ENCODE data around the gene DDX11.
"Not testable (repeated sequence)": the region's sequence is repeated elsewhere in the genome, so short reads cannot be mapped to it uniquely, and the experiment has no call there.

The DDX11 gene

GRCh38 chr12:31092718-31093117 is 19.1 kb downstream of the DDX11 start:
- not testable (repeated sequence) for H3K4me1 Mint-ChIP-seq; DNase-seq (ENCODE audit: low spot score in 2 of 2); H3K9me3 Mint-ChIP-seq; H3K4me3 Mint-ChIP-seq; H3K27ac Mint-ChIP-seq (ENCODE audit: low read depth); H3K36me3 Mint-ChIP-seq (ENCODE audit: insufficient read depth); ATAC-seq (replicated peaks; ENCODE audit: extremely low read depth, poor library complexity, severe bottlenecking); H3K27me3 Mint-ChIP-seq

- not testable (repeated sequence) for H3K4me3 Mint-ChIP-seq; DNase-seq (ENCODE audit: low spot score in 2 of 2); H3K27me3 Mint-ChIP-seq; H3K36me3 Mint-ChIP-seq (ENCODE audit: insufficient read depth); ATAC-seq (replicated peaks; ENCODE audit: extremely low read depth, poor library complexity, severe bottlenecking); H3K9me3 Mint-ChIP-seq; H3K4me1 Mint-ChIP-seq
- H3K27ac Mint-ChIP-seq (ENCODE audit: low read depth), result peak overlapping the region; percentile 33
These were observed 21.6 kb downstream of the DDX11 start for GRCh38 chr12:31095080-31095860.

GRCh38 chr12:31096251-31097065 is 22.8 kb downstream of the DDX11 start:
- not testable (repeated sequence) for H3K4me3 Mint-ChIP-seq; H3K27me3 Mint-ChIP-seq; ATAC-seq (replicated peaks; ENCODE audit: extremely low read depth, poor library complexity, severe bottlenecking); H3K36me3 Mint-ChIP-seq (ENCODE audit: insufficient read depth); H3K9me3 Mint-ChIP-seq; H3K4me1 Mint-ChIP-seq; H3K27ac Mint-ChIP-seq (ENCODE audit: low read depth); DNase-seq (ENCODE audit: low spot score in 2 of 2)

GRCh38 chr12:31097819-31098218 is 24.2 kb downstream of the DDX11 start:
- not testable (repeated sequence) for DNase-seq (ENCODE audit: low spot score in 2 of 2); H3K36me3 Mint-ChIP-seq (ENCODE audit: insufficient read depth); H3K27me3 Mint-ChIP-seq; H3K27ac Mint-ChIP-seq (ENCODE audit: low read depth); H3K9me3 Mint-ChIP-seq; ATAC-seq (replicated peaks; ENCODE audit: extremely low read depth, poor library complexity, severe bottlenecking); H3K4me1 Mint-ChIP-seq; H3K4me3 Mint-ChIP-seq

- H3K4me3 Mint-ChIP-seq; ATAC-seq (replicated peaks; ENCODE audit: extremely low read depth, poor library complexity, severe bottlenecking): not testable (repeated sequence)
These were observed 24.7 kb downstream of the DDX11 start for GRCh38 chr12:31098363-31098762.

GRCh38 chr12:31098771-31099170 is 25.1 kb downstream of the DDX11 start:
- H3K27me3 Mint-ChIP-seq; H3K27ac Mint-ChIP-seq (ENCODE audit: low read depth); H3K4me1 Mint-ChIP-seq; H3K36me3 Mint-ChIP-seq (ENCODE audit: insufficient read depth); H3K9me3 Mint-ChIP-seq; ATAC-seq (replicated peaks; ENCODE audit: extremely low read depth, poor library complexity, severe bottlenecking); H3K4me3 Mint-ChIP-seq; DNase-seq (ENCODE audit: low spot score in 2 of 2): not testable (repeated sequence)

More at GRCh38 chr12:31098363-31098762, 24.7 kb downstream of the DDX11 start:
- not testable (repeated sequence) for H3K27me3 Mint-ChIP-seq; H3K36me3 Mint-ChIP-seq (ENCODE audit: insufficient read depth); H3K27ac Mint-ChIP-seq (ENCODE audit: low read depth); H3K4me1 Mint-ChIP-seq; H3K9me3 Mint-ChIP-seq; DNase-seq (ENCODE audit: low spot score in 2 of 2)

GRCh38 chr12:31099434-31099833 is 25.8 kb downstream of the DDX11 start:
- H3K9me3 Mint-ChIP-seq; H3K27me3 Mint-ChIP-seq; H3K4me1 Mint-ChIP-seq; H3K27ac Mint-ChIP-seq (ENCODE audit: low read depth); ATAC-seq (replicated peaks; ENCODE audit: extremely low read depth, poor library complexity, severe bottlenecking); DNase-seq (ENCODE audit: low spot score in 2 of 2); H3K36me3 Mint-ChIP-seq (ENCODE audit: insufficient read depth); H3K4me3 Mint-ChIP-seq: not testable (repeated sequence)

- H3K4me3 Mint-ChIP-seq; DNase-seq (ENCODE audit: low spot score in 2 of 2); H3K36me3 Mint-ChIP-seq (ENCODE audit: insufficient read depth); H3K4me1 Mint-ChIP-seq; H3K9me3 Mint-ChIP-seq; H3K27me3 Mint-ChIP-seq; ATAC-seq (replicated peaks; ENCODE audit: extremely low read depth, poor library complexity, severe bottlenecking); H3K27ac Mint-ChIP-seq (ENCODE audit: low read depth): not testable (repeated sequence)
These were observed 27.0 kb downstream of the DDX11 start for GRCh38 chr12:31100503-31101208.

GRCh38 chr12:31102125-31102524 is 28.5 kb downstream of the DDX11 start:
- H3K27me3 Mint-ChIP-seq; ATAC-seq (replicated peaks; ENCODE audit: extremely low read depth, poor library complexity, severe bottlenecking); H3K4me1 Mint-ChIP-seq; DNase-seq (ENCODE audit: low spot score in 2 of 2); H3K27ac Mint-ChIP-seq (ENCODE audit: low read depth); H3K36me3 Mint-ChIP-seq (ENCODE audit: insufficient read depth); H3K4me3 Mint-ChIP-seq; H3K9me3 Mint-ChIP-seq: not testable (repeated sequence)

GRCh38 chr12:31102596-31102995 is 28.9 kb downstream of the DDX11 start:
- DNase-seq (ENCODE audit: low spot score in 2 of 2); H3K9me3 Mint-ChIP-seq; H3K4me3 Mint-ChIP-seq; H3K36me3 Mint-ChIP-seq (ENCODE audit: insufficient read depth); H3K27ac Mint-ChIP-seq (ENCODE audit: low read depth); H3K4me1 Mint-ChIP-seq; H3K27me3 Mint-ChIP-seq; ATAC-seq (replicated peaks; ENCODE audit: extremely low read depth, poor library complexity, severe bottlenecking): not testable (repeated sequence)

- not testable (repeated sequence) for ATAC-seq (replicated peaks; ENCODE audit: extremely low read depth, poor library complexity, severe bottlenecking); DNase-seq (ENCODE audit: low spot score in 2 of 2); H3K27me3 Mint-ChIP-seq; H3K27ac Mint-ChIP-seq (ENCODE audit: low read depth); H3K36me3 Mint-ChIP-seq (ENCODE audit: insufficient read depth); H3K9me3 Mint-ChIP-seq; H3K4me1 Mint-ChIP-seq; H3K4me3 Mint-ChIP-seq
These were observed 29.9 kb downstream of the DDX11 start for GRCh38 chr12:31103561-31103975.

GRCh38 chr12:31104220-31104619 is 30.6 kb downstream of the DDX11 start:
- H3K36me3 Mint-ChIP-seq (ENCODE audit: insufficient read depth); H3K27me3 Mint-ChIP-seq; H3K9me3 Mint-ChIP-seq; DNase-seq (ENCODE audit: low spot score in 2 of 2); H3K27ac Mint-ChIP-seq (ENCODE audit: low read depth); H3K4me1 Mint-ChIP-seq; ATAC-seq (replicated peaks; ENCODE audit: extremely low read depth, poor library complexity, severe bottlenecking); H3K4me3 Mint-ChIP-seq: not testable (repeated sequence)
